Measurements from ENCODE around the gene GRM7.

DNA sequence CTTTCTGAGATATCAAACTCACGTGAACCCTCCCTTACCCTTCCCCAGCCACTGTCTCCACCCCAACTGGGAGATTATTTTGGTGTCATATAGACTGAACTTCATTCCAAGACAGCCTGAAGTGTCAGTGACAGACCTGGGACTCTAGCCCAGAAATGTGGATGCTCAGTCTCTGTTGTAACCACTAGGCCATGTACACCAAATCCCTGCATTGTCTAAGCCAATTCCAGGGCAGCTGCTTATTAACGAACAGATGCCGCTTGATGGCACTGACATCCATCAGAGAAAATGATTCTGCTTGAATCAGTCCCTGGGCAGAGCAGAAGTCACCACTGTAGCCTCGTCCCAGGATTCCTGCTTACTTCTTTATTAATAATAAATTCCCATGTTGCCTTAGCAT, 305.5 kb downstream of the GRM7 start:
- TF ChIP-seq, protein P1, sequence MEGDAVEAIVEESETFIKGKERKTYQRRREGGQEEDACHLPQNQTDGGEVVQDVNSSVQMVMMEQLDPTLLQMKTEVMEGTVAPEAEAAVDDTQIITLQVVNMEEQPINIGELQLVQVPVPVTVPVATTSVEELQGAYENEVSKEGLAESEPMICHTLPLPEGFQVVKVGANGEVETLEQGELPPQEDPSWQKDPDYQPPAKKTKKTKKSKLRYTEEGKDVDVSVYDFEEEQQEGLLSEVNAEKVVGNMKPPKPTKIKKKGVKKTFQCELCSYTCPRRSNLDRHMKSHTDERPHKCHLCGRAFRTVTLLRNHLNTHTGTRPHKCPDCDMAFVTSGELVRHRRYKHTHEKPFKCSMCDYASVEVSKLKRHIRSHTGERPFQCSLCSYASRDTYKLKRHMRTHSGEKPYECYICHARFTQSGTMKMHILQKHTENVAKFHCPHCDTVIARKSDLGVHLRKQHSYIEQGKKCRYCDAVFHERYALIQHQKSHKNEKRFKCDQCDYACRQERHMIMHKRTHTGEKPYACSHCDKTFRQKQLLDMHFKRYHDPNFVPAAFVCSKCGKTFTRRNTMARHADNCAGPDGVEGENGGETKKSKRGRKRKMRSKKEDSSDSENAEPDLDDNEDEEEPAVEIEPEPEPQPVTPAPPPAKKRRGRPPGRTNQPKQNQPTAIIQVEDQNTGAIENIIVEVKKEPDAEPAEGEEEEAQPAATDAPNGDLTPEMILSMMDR (conservative IDR thresholded peaks at IDR 0.05; ENCODE audit: low read depth, low read length), result no peak
- TF ChIP-seq EZH2 (IDR thresholded peaks at IDR 0.05; ENCODE audit: borderline replicate concordance, low read depth, low read length, poor library complexity, severe bottlenecking), result no peak

All from A673 (cell line).